GM18858 (cell line): Measurements from ENCODE around the gene AURKAIP1.

Experiments used
- ATAC-seq: cut with Tn5 transposase; IDR thresholded peaks from one replicate; pipeline ENCODE4 v1.9.1; 2021; ENCODE audit not compliant: unreplicated experiment

Gene AURKAIP1

GRCh38 chr1:1335283-1335682 lies 39.7 kb downstream of the AURKAIP1 start:
- ATAC-seq = no peak

GRCh38 chr1:1334835-1335234 lies 40.2 kb downstream of the AURKAIP1 start:
- no peak for ATAC-seq

- ATAC-seq = no peak
Measured at GRCh38 chr1:1333551-1334241, 41.3 kb downstream of the AURKAIP1 start.

DNA sequence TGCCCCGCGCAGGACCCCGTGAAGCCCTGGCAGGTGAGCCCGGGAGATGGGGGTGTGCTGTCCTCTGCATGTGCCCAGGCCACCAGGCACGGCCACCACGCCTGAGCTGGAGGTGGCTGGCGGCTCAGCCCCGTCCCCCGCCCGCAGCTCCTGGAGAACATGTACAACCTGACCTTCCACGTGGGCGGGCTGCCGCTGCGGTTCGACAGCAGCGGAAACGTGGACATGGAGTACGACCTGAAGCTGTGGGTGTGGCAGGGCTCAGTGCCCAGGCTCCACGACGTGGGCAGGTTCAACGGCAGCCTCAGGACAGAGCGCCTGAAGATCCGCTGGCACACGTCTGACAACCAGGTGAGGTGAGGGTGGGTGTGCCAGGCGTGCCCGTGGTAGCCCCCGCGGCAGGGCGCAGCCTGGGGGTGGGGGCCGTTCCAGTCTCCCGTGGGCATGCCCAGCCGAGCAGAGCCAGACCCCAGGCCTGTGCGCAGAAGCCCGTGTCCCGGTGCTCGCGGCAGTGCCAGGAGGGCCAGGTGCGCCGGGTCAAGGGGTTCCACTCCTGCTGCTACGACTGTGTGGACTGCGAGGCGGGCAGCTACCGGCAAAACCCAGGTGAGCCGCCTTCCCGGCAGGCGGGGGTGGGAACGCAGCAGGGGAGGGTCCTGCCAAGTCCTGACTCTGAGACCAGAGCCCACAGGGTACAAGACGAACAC lies 42.1 kb downstream of the AURKAIP1 start:
- no peak for ATAC-seq

GRCh38 chr1:1332031-1332755 lies 42.8 kb downstream of the AURKAIP1 start:
- no peak for ATAC-seq

DNA sequence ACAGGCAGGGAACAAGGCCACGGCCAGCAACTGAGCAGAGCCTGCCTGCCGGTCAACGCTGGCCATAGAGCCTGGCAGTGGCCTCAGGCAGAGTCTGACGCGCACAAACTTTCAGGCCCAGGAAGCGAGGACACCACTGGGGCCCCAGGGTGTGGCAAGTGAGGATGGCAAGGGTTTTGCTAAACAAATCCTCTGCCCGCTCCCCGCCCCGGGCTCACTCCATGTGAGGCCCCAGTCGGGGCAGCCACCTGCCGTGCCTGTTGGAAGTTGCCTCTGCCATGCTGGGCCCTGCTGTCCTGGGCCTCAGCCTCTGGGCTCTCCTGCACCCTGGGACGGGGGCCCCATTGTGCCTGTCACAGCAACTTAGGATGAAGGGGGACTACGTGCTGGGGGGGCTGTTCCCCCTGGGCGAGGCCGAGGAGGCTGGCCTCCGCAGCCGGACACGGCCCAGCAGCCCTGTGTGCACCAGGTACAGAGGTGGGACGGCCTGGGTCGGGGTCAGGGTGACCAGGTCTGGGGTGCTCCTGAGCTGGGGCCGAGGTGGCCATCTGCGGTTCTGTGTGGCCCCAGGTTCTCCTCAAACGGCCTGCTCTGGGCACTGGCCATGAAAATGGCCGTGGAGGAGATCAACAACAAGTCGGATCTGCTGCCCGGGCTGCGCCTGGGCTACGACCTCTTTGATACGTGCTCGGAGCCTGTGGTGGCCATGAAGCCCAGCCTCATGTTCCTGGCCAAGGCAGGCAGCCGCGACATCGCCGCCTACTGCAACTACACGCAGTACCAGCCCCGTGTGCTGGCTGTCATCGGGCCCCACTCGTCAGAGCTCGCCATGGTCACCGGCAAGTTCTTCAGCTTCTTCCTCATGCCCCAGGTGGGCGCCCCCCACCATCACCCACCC lies 43.7 kb downstream of the AURKAIP1 start, which contains the start of gene TAS1R3:
TSS of gene TAS1R3 (plus strand) at position 213 of the 898 bp plus-strand sequence. CDS start at position 279, 66 bp downstream.
- ATAC-seq = no peak

GRCh38 chr1:1330366-1331067 lies 44.5 kb downstream of the AURKAIP1 start:
- ATAC-seq = no peak

GRCh38 chr1:1329304-1330210 lies 45.5 kb downstream of the AURKAIP1 start:
- no peak for ATAC-seq

DNA sequence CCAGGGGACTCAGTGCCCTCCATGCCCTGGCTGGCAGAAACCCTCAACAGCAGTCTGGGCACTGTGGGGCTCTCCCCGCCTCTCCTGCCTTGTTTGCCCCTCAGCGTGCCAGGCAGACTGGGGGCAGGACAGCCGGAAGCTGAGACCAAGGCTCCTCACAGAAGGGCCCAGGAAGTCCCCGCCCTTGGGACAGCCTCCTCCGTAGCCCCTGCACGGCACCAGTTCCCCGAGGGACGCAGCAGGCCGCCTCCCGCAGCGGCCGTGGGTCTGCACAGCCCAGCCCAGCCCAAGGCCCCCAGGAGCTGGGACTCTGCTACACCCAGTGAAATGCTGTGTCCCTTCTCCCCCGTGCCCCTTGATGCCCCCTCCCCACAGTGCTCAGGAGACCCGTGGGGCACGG lies 46.8 kb downstream of the AURKAIP1 start:
- no peak for ATAC-seq

GRCh38 chr1:1327291-1327690 lies 47.7 kb downstream of the AURKAIP1 start:
- no peak for ATAC-seq

DNA sequence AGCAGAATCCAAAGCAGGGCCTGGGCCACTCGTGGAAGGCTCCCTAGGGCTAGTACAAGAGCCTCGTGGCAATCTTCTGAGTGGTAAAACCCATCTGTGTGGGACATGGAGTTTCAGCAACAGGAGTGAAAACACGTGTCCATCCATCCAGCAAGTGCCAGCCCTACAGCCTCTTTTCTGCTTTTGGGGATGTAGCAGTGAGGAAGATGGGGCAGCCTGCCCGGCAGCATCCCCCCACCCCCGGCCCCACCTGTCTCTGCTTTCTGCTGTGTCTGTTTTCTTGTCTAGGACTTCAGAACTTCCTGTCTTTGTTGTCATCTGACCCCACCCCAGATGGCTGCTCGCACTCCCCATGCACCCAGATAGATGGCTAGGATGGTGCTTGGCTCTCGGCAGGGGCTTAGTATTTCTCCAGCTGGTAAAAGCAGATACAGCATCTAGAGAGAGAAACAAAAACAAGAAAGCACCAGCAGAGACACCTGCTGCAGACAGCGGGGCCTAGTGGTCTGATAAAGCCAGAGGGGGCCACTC lies 48.9 kb downstream of the AURKAIP1 start:
- ATAC-seq = no peak

DNA sequence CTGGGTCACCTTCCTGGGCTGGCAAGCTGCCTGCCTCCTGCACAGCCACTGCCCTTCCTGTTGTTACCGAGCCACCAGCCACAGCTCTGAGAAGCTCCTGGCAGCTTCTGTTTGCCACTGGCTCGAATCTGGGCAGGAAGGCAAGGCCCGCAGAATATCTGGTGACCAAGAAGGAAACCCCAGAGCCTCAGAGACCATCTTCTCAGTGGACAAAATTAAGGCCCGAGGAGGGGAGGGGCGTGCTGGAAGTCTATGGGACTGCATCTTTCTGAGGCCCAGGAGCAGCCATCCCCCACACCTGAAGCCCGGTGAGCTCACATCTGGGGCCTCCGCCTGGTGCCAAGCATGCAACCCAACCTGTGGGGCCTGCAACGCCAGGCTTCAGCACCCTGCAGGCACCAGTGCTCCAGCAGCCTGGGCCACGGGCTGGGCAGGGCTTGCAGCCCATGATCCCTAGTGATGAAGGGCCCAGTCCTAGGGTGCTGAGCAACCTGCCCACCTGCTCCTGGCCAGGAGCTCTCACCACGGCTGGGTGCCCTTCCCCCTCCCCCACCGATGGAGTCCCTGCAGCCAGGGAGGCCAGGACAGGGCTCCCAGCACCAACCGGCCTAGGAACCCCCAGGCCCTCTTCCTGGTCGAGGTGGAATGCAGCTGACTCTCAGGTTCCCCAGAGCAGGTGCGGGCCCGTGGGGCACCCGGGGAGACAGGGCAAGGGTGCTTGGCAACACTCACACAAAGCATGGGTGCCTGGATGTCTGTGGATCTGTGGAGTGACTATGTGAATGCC lies 49.5 kb downstream of the AURKAIP1 start:
- ATAC-seq = no peak

DNA sequence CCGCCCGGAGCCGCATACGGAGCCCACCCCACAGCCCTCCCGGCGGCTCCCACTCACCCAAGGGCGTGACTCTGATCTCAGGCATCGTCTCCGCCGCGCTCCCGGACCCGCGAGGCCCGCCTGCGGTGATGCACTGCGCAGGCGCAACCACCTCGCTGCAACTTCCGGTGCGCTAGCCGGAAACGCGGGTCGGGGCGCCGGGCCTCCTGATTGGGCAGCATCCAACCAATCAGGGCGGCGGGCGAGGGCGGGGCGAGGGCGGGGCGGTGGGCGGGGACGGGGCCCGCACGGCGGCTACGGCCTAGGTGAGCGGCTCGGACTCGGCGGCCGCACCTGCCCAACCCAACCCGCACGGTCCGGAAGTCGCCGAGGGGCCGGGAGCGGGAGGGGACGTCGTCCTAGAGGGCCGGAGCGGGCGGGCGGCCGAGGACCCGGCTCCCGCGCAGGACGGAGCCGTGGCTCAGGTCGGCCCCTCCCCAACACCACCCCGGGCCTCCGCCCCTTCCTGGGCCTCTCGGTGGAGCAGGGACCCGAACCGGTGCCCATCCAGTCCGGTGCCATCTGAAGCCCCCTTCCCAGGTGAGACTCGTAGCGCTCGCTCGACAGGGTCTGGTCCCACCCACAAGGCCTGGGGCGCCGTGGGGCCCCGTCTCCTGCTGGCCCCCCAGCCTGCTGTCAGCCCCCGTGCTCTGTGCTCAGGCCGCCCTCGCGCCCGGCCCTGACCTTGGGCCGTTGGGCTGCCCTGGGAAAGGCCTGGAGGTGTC lies 50.3 kb downstream of the AURKAIP1 start, which contains the start of the genes CPTP and INTS11:
TSS of gene CPTP (plus strand) at position 279 of the 764 bp plus-strand sequence. CDS start 2,109 bp downstream, outside the sequence.
TSS of gene INTS11 (minus strand) at position 137 of the 764 bp plus-strand sequence. CDS start at position 85, 52 bp downstream.
- ATAC-seq = peak; percentile 73

- no peak for ATAC-seq
Measured at GRCh38 chr1:1324084-1324523, 50.9 kb downstream of the AURKAIP1 start.
